ENCODE results near the gene CAPS.

Gene CAPS

GRCh38 chr19:5908773-5909442, 5.1 kb upstream of the CAPS start:
- in situ Hi-C loops (cut with HindIII; ENCODE audit: low sequenced_read_pairs), result loop anchor here (10.0 kb wide), 1 partner anchor 74 kb away; the partner anchor contains the start of gene FUT6

GRCh38 chr19:5910638-5910907, 3.5 kb upstream of the CAPS start:
- in situ Hi-C loops (cut with HindIII; ENCODE audit: low sequenced_read_pairs), result no loop called here

GRCh38 chr19:5911366-5911765, 2.7 kb upstream of the CAPS start:
- in situ Hi-C loops (cut with HindIII; ENCODE audit: low sequenced_read_pairs), result no loop called here

- in situ Hi-C loops (cut with HindIII; ENCODE audit: low sequenced_read_pairs), result no loop called here
These were observed 312 bp downstream of the CAPS start for GRCh38 chr19:5914358-5914774.

- in situ Hi-C loops (cut with HindIII; ENCODE audit: low sequenced_read_pairs), result no loop called here
These were observed 1.1 kb downstream of the CAPS start for GRCh38 chr19:5914946-5915781.

- in situ Hi-C loops (cut with HindIII; ENCODE audit: low sequenced_read_pairs), result no loop called here
These were observed 1.7 kb downstream of the CAPS start for GRCh38 chr19:5915782-5916165.

GRCh38 chr19:5916181-5916708, 2.2 kb downstream of the CAPS start:
- in situ Hi-C loops (cut with HindIII; ENCODE audit: low sequenced_read_pairs), result no loop called here

GRCh38 chr19:5917431-5918107, 3.5 kb downstream of the CAPS start:
- in situ Hi-C loops (cut with HindIII; ENCODE audit: low sequenced_read_pairs), result no loop called here

GRCh38 chr19:5918463-5919079, 4.5 kb downstream of the CAPS start:
- in situ Hi-C loops (cut with HindIII; ENCODE audit: low sequenced_read_pairs), result no loop called here

- in situ Hi-C loops (cut with HindIII; ENCODE audit: low sequenced_read_pairs), result no loop called here
These were observed 7.6 kb downstream of the CAPS start for GRCh38 chr19:5921516-5922160.

GRCh38 chr19:5922161-5922545, 8.1 kb downstream of the CAPS start:
- in situ Hi-C loops (cut with HindIII; ENCODE audit: low sequenced_read_pairs), result no loop called here

GRCh38 chr19:5923356-5923755, 9.3 kb downstream of the CAPS start:
- in situ Hi-C loops (cut with HindIII; ENCODE audit: low sequenced_read_pairs), result no loop called here

GRCh38 chr19:5925830-5926427, 11.9 kb downstream of the CAPS start:
- in situ Hi-C loops (cut with HindIII; ENCODE audit: low sequenced_read_pairs), result loop anchor here (5.0 kb wide), 1 partner anchor 36 kb away; no protein-coding TSS in a partner anchor

- in situ Hi-C loops (cut with HindIII; ENCODE audit: low sequenced_read_pairs), result loop anchor here (5.0 kb wide), 1 partner anchor 35 kb away; no protein-coding TSS in a partner anchor
These were observed 12.8 kb downstream of the CAPS start for GRCh38 chr19:5926641-5927440.

GRCh38 chr19:5927441-5927821, 13.4 kb downstream of the CAPS start:
- in situ Hi-C loops (cut with HindIII; ENCODE audit: low sequenced_read_pairs), result loop anchor here (5.0 kb wide), 1 partner anchor 35 kb away; no protein-coding TSS in a partner anchor

GRCh38 chr19:5929179-5929578, 15.1 kb downstream of the CAPS start:
- in situ Hi-C loops (cut with HindIII; ENCODE audit: low sequenced_read_pairs), result loop anchor here (5.0 kb wide), 1 partner anchor 33 kb away; no protein-coding TSS in a partner anchor

- in situ Hi-C loops (cut with HindIII; ENCODE audit: low sequenced_read_pairs), result loop anchor here (5.0 kb wide), 2 partner anchors 33 to 77 kb away; partner anchors contain the start of gene FUT3
These were observed 15.6 kb downstream of the CAPS start for GRCh38 chr19:5929625-5930024.

GRCh38 chr19:5931251-5931650, 17.2 kb downstream of the CAPS start:
- in situ Hi-C loops (cut with HindIII; ENCODE audit: low sequenced_read_pairs), result loop anchor here (5.0 kb wide), 1 partner anchor 79 kb away; the partner anchor contains the start of gene FUT3

- in situ Hi-C loops (cut with HindIII; ENCODE audit: low sequenced_read_pairs), result loop anchor here (5.0 kb wide), 1 partner anchor 80 kb away; the partner anchor contains the start of gene FUT3
These were observed 18.1 kb downstream of the CAPS start for GRCh38 chr19:5932146-5932545.
